HG02623 (cell line): ENCODE measurements around the gene ANO9.
"Not testable (repeated sequence)": the region's sequence is repeated elsewhere in the genome, so short reads cannot be mapped to it uniquely, and the experiment has no call there.

ENCODE experiments used
- ATAC-seq: cut with Tn5 transposase; IDR thresholded peaks from one replicate; pipeline ENCODE4 v1.9.1; 2021; ENCODE audit warnings: moderate library complexity; ENCODE audit not compliant: unreplicated experiment

The ANO9 gene

GRCh38 chr11:417652-418342 is 24.0 kb downstream of the ANO9 start:
- no peak for ATAC-seq

- no peak for ATAC-seq
These were observed 24.8 kb downstream of the ANO9 start for GRCh38 chr11:416757-417621.

- no peak for ATAC-seq
These were observed 25.6 kb downstream of the ANO9 start for GRCh38 chr11:416051-416756.

GRCh38 chr11:415640-416041 is 26.2 kb downstream of the ANO9 start:
- ATAC-seq: no peak

- no peak for ATAC-seq
These were observed 27.4 kb downstream of the ANO9 start for GRCh38 chr11:414318-414857.

GRCh38 chr11:413120-414081 is 28.4 kb downstream of the ANO9 start:
- no peak for ATAC-seq

GRCh38 chr11:412641-413119 is 29.1 kb downstream of the ANO9 start:
- no peak for ATAC-seq

- ATAC-seq: not testable (repeated sequence)
These were observed 30.3 kb downstream of the ANO9 start for GRCh38 chr11:411520-411919.

- not testable (repeated sequence) for ATAC-seq
These were observed 31.1 kb downstream of the ANO9 start for GRCh38 chr11:410711-411110.

GRCh38 chr11:409600-410483 is 32.0 kb downstream of the ANO9 start:
- no peak for ATAC-seq

- no peak for ATAC-seq
These were observed 32.7 kb downstream of the ANO9 start for GRCh38 chr11:409008-409599.

GRCh38 chr11:408154-409007 is 33.4 kb downstream of the ANO9 start:
- ATAC-seq: no peak

GRCh38 chr11:407651-408123 is 34.1 kb downstream of the ANO9 start:
- ATAC-seq: no peak

GRCh38 chr11:406796-407650 is 34.8 kb downstream of the ANO9 start:
- ATAC-seq: peak; percentile 62

- no peak for ATAC-seq
These were observed 35.6 kb downstream of the ANO9 start for GRCh38 chr11:405954-406795.
